Measurements from ENCODE around the gene TPX2.

Gene TPX2

GRCh38 chr20:31781945-31782344 is 42.9 kb downstream of the TPX2 start:
- no peak for TF ChIP-seq CTCF (IDR thresholded peaks at IDR 0.05)
- Histone ChIP-seq H3K27ac (no peak overlapping the region), H3K4me3 (no peak overlapping the region)
- no peak for DNase-seq (ENCODE audit: low spot score)

DNA sequence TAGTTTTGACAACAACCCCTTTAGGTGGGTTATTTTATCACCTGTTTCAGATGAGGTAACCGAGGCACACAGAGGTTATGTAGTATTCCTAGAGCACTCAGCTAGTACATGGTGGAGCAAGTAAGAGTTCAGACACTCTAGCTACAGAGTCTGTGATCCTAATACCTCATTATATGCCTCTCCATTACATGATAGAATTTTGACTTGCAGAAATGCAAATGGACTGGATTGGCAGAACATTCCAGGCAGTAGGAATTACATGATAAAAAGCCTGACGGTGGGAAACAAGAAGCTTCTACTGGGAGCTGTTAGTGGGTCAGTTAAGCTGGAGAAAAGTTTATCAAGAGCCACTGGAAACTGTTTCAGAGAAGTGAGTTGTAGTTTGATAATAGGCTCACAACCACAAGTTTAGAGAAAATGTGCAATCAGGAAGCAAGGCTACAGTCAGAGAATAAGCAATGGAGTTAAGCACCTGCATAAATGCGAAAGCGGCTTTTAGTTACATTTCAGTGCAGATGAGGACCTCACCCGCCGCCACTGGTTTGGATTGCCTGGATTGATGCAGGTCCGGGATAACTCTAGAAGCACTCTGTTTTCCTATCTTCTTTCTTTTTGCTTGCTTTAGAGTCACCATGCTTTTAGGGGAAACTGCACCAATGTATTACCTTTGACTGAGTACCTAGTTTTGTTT is 45.4 kb downstream of the TPX2 start:
- H3K27ac ChIP-seq: no peak overlapping the region
- DNase-seq (ENCODE audit: low spot score): no peak
- H3K4me3 ChIP-seq: no peak overlapping the region
- no peak for TF ChIP-seq CTCF (IDR thresholded peaks at IDR 0.05)

GRCh38 chr20:31785089-31785488 is 46.0 kb downstream of the TPX2 start:
- H3K4me3 ChIP-seq: no peak overlapping the region
- no peak for TF ChIP-seq CTCF (IDR thresholded peaks at IDR 0.05)
- H3K27ac ChIP-seq: no peak overlapping the region
- no peak for DNase-seq (ENCODE audit: low spot score)

GRCh38 chr20:31788578-31788977 is 49.5 kb downstream of the TPX2 start:
- Histone ChIP-seq H3K27ac (no peak overlapping the region), H3K4me3 (no peak overlapping the region)
- TF ChIP-seq CTCF (IDR thresholded peaks at IDR 0.05): no peak
- DNase-seq (ENCODE audit: low spot score): no peak

DNA sequence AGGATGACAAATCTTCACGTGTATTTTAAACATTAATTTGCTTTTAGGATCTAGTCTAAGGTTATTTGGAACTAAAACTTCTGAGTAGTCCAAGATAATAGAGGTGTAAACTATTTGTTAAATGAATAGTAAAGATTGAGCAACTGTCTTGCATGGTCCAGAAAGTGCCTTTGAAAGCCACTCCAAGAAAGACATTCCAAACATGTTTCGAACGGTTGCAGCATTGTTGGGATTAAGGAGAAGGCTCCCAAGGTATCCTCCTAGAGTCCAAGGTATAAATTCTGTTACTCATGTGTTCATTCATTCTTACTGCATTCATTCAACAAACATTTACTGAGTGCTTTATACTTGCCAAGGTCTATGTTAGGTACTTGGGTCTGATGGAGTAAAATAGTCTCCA is 51.3 kb downstream of the TPX2 start:
- H3K4me3 ChIP-seq: no peak overlapping the region
- TF ChIP-seq CTCF (IDR thresholded peaks at IDR 0.05): no peak
- DNase-seq (ENCODE audit: low spot score): no peak
- no peak overlapping the region for H3K27ac ChIP-seq

DNA sequence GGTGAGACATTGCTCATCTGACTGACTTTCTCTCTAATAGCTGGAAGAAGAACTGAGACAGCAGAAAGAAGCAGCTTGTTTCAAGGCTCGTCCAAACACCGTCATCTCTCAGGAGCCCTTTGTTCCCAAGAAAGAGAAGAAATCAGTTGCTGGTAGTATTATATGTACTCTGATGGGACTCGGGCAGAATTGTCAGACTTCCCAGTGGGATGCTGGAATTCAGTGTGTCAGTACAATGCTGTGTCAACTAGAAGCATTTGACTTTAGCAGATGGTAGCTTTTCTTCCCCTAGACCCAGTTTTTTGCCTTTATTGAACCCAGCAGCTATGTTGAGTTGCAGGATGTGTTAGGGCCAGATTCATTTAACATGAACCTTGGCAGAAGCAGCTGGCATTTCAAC is 58.3 kb downstream of the TPX2 start:
- no peak overlapping the region for H3K4me3 ChIP-seq
- no peak for TF ChIP-seq CTCF (IDR thresholded peaks at IDR 0.05)
- H3K27ac ChIP-seq: no peak overlapping the region
- DNase-seq (ENCODE audit: low spot score): no peak

DNA sequence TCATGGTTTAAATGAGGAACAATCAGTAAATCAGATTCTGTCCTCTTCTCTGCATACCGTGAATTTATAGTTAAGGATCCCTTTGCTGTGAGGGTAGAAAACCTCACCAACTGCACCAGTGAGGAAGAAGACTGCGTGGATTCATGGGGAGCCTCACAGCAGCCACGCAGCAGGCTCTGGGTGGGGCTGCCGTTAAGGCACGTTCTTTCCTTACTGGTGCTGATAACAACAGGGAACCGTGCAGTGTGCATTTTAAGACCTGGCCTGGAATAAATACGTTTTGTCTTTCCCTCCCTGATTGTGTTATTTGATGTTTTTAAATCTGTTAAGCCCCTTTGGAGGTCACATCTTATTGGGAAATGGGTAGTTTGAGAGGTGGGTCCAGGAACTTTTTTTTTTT is 62.4 kb downstream of the TPX2 start:
- no peak overlapping the region for H3K4me3 ChIP-seq
- DNase-seq (ENCODE audit: low spot score): no peak
- H3K27ac ChIP-seq: no peak overlapping the region
- TF ChIP-seq CTCF (IDR thresholded peaks at IDR 0.05): no peak
